Ammon's horn (tissue), 1 donor: ENCODE data around the gene RNF121.
A peak's percentile ranks its signal among the peaks of the same experiment; 100 is the strongest.
"Not testable (repeated sequence)": the region's sequence is repeated elsewhere in the genome, so short reads cannot be mapped to it uniquely, and the experiment has no call there.

Experiments
- DNase-seq: peaks from one replicate; pipeline ENCODE4 v3.0.0-alpha.2; 2016; ENCODE audit warnings: low spot score

RNF121 gene

DNA sequence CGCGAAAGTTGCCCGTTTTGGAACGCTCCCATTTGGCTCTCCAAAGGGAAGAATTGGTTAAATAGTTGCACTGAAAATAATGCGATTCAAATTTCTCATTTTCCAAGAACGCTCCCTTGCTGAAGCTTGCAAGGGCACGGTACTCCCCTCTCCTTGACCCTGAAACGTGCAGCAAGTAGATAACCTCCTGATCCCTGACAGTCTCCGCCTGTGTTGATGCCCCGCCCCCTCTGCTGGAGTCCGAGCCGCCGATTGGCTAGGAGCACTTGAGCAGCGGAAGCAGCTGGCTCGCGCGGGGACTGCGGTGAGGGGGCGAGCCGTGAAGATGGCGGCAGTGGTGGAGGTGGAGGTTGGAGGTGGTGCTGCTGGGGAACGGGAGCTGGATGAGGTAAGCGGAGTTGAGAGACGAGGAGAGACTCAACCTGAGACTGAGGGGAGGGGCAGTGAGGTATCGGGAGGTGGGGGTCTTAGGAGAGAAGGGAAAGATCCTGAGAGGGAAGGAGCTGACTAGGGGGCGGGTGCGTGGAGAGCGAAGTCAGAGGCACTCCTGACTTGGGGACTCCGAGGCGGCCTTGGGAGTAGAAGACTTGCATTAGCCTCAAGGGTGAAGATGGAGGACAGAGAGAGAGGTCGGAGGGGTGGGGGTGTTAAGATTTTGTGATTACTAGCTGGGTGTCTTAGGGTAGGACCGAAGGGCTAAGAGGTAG lies at the start of gene RNF121:
Gene RNF121, plus strand, starts transcription at position 310 of the 707 bp plus-strand sequence. Its CDS starts 16 bp downstream, at position 326.
- peak; percentile 98 for DNase-seq

DNA sequence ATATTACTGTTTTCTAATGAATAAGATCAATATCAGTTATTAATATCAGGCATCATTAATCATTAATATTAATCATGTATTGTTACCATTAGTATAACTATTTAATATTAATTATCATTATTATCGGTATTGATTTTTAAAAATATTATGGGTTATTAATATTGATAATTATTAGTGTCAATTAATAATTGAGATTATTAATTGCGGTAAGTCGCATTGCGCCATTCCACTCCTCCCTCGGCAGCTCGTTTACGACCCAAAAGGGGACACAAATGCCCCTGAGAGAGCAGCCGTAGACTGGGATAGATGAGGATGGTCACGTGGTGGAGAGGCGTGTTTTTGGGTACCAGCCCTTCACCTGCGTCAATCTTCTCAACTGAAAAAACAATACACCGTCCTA lies 43.0 kb upstream of the RNF121 start:
- DNase-seq, result not testable (repeated sequence)

DNA sequence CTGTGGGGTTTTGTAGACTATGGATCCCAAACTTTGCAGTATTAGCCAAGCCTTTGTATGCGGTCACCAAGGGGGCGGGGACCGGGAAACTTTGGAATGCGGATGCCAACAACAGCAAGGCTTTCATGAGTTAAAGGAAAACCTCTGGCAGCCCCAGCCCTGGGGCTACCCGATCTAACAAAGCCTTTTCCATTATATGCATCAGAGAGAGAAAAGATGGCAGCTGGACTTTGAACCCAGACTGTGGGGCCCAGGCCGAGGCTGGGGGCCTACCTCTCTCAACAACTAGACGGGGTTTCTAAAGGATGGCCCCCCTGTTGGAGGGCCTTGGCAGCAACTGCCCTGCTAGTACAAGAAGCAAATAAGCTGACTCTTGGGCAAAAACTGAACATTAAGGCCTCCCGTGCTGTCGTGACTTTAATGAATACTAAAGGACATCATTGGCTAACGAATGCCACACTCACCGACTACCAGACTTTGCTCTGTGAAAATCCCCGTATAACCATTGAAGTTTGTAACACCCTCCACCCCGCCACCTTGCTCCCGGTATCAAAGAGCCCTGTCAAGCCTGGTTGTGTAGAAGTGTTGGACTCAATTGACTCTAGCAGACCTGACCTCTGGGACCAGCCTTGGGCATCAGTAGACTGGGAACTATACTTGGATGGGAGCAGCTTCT lies 40.4 kb upstream of the RNF121 start:
- DNase-seq, result not testable (repeated sequence)

DNA sequence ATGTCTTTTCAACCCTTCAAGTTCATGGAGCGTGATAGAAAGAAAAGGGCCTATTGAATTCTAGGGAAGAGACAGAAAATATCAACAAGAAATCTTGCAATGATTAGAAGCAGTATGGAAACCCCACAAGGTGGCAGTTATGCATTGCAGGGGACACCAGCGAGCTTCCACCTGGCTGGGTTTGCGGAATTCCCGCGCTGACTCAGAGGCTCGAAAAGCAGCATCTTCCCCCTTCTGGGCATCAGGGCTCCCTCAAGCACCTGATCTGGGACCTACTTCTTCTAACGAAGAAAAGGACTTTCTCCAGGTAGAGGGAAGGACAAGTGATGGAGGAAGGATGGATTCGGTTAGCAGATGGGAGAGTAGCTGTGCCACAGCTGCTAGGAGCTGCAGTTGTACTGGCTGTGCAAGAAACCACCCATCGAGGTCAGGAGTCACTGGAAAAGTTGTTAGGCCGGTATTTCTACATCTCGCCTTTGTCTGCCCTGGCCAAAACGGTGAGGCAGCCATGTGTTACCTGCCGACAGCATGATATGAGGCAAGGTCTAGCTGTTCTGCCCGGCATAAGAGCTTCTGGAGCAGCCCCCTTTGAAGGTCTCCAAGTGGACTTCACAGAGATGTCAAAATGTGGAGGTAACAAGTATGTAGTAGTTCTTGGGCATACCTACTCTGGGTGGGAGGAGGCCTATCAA lies 39.5 kb upstream of the RNF121 start:
- not testable (repeated sequence) for DNase-seq

DNA sequence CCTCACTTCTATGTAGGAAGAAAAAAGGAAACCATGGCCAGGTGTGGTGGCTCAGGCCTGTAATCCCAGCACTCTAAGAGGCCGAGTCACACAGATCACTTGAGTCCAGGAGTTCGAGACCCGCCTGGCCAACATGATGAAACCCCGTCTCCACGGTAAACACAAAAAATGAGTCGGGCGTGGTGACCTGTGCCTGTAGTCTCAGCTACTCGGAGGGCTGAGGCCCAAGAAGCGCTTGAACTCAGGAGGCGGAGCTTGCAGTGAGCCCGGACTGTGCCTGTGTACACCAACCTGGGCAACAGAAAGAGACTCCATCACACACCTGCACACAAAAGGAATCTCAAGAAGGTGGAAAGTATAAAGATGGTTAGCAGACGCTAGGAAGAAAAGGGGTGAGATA lies 32.9 kb upstream of the RNF121 start:
- no peak for DNase-seq

DNA sequence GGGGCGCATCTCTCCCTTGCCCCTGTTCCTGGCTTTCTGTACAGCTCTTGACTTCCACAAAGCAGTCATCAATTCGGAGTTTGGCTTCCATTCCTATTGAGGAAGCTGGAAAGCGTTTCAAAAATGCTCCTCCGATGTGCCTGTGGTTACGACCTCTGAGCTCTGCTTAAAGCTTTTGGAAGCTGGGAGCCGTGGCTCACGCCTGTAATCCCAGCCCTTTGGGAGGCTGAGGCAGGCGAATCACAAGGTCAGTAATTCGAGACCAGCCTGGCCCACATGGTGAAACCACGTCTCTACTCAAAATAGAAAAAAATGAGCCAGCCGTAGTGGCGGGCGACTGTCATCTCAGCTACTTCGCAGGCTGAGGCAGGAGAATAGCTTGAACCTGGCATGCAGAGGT lies 27.7 kb upstream of the RNF121 start:
- DNase-seq, result not testable (repeated sequence)

DNA sequence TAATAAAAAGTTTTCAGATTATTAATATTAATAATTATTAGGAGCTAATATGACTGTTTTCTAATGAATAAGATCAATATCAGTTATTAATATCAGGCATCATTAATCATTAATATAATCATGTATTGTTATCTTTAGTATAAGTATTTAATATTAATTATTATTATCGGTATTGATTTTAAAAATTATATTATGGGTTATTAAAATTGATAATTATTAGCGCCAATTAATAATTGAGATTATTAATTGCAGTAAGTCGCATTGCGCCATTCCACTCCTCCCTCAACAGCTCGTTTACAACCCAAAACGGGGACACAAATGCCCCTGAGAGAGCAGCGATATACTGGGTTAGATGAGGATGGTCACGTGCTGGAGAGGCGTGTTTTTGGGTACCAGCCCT lies 20.6 kb upstream of the RNF121 start:
- no peak for DNase-seq

DNA sequence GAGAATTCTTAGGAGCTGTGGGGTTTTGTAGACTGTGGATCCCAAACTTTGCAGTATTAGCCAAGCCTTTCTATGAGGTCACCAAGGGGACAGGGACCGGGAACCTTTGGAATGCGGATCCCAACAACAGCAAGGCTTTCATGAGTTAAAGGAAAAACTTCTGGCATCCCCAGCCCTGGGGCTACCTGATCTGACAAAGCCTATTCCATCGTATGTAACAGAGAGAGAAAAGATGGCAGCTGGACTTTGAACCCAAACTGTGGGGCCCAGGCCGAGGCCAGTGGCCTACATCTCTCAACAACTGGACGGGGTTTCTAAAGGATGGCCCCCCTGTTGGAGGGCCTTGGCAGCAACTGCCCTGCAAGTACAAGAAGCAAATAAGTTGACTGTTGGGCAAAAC lies 18.1 kb upstream of the RNF121 start:
- DNase-seq, result not testable (repeated sequence)

DNA sequence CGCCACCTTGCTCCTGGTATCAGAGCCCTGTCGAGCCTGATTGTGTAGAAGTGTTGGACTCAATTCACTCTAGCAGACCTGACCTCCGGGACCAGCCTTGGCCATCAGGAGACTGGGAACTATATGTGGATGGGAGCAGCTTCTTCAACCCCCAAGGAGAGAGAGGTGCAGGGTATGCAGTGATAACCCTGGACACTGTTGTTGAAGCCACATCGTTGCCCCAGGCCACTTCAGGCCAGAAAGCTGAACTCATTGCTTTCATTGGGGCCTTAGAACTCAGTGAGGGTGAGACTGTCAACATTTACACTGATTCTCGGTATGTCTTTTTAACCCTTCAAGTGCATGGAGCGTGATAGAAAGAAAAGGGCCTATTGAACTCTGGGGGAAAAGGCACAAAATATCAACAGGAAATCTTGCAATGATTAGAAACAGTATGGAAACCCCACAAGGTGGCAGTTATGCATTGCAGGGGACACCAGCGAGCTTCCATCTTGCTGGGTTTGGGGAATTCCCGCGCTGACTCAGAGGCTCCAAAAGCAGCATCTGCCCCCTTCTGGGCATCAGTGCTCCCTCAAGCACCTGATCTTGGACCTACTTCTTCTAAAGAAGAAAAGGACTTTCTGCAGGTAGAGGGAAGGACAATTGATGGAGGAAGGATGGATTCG lies 17.4 kb upstream of the RNF121 start:
- DNase-seq, result not testable (repeated sequence)

DNA sequence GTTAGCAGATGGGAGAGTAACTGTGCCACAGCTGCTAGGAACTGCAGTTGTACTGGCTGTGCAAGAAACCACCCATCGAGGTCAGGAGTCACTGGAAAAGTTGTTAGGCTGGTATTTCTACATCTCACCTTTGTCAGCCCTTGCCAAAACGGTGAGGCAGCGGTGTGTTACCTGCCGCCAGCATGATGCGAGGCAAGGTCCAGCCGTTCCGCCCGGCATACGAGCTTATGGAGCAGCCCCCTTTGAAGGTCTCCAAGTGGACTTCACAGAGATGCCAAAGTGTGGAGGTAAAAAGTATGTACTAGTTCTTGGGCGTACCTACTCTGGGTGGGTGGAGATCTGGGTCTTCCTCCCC lies 16.9 kb upstream of the RNF121 start:
- DNase-seq, result not testable (repeated sequence)

DNA sequence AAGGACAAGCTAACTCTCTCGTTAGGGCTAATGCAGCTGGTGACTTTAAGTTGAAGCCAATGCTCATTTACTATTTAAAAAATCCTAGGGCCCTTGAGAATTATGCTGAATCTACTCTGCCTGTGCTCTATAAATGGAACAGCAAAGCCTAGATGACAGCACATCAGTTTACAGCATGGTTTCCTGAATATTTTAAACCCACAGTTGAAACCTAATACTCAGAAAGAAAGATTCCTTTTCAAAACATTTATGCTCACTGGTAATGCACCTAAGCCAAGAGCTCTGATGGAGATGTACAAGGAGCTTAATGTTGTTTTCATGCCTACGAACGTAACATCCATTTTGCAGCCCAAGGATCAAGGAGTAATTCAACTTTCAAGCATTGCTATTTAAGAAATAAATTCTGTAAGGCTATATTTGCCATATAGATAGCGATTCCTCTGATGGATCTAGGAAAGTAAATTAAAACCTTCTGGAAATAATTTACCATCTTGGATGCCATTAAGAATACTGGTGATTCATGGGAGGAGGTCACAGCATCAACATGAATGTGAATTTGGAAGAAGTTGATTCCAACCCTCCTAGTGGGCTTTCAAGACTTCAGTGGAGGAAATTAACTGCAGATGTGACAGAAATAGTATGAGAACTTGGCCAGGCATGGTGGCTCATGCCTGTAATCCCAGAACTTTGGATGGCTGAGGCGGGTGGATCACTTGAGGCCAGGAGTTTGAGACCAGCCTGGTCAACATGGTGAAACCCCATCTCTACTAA lies 14.9 kb upstream of the RNF121 start:
- DNase-seq, result no peak

DNA sequence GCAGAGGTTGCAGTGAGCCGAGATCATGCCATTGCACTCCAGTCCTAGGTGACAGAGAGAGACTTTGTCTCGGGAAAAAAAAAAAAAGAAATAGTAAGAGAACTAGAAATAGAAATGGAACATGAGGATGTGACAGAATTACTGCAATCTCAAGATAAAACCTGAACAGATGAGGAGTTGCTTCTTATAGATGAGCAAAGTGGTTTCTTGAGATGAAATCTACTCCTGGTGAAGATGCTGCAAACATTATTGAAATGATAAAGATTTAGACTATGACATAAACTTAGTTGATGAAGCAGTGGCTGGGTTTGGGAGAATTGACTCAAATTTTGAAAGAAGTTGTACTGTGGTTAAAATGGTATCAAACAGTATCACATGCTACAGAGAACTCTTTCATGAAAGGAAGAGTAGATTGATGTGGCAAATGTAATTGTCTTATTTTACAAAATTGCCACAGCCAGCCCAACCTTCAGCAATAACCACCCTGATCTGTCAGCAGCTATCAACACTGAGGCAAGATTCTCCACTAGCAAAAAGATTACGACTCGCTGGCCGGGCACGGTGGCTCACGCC lies 14.1 kb upstream of the RNF121 start:
- no peak for DNase-seq

DNA sequence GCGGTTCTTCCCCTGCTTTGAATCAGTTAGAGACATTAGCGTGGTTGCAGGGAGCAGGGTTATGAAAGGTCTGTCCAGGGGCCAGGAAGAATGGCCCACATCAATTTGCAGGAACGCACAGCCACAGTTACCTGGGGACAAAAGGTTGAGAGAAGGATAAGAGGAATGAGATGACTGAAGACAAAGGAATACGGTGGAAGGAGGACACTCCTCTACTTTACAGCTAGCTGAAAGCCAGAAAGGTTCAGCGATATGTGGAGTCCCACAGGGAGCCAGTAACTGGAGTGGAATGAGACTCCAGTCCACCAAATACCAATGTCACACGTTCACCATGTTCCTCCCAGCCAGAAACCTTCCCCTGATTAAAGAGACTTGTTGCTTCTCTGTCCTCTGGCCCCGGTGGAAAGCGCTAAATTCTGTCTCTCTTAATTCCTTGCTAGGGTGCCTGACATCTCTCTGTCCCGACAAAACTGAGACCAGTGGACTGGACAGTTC lies 11.2 kb upstream of the RNF121 start:
- DNase-seq, result no peak

DNA sequence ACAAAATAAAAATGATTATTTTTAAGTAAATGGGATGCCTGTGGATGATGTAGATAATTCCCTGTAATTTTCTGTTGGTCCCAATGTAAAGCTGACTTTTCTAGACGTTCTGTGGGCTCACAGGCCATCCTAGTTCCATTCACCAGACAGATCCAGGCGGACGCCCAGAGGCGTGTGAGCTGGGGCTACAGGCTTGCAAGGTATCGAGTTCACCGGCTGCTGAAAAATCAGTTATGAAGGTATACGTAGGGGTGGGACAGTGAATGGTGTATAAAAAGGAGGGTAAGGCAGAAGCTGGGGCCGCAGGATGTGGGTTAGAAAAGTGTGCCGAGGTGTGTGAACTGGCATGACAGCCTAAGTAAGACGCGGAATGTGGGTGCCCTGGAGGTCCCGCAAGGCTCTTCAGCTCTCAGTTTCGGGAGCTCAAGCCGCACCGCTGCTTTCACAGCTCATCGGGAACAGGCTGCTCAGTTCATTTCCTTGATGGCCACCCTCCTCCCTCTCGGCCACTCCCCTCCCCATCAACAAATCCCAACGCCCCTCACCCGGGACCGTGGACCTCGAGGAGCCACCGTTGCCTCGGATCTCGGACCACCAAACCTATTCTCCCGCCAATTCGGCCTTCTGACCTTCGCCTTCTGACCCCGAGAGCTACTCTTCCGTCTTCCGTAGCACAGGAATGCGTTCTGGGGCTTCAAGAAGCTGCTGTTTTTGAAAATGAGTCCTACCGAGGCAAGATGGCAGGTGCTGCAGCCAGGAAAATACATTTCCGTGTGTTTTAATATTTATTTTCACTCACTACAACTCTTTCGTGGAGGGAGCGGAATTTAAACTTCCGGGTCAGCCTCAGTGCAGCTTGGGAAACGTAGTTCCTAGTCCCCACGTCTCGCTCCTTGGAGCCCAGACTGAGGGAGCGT lies 768 bp upstream of the RNF121 start, which contains the start of gene XNDC1N:
Gene XNDC1N, minus strand, starts transcription at position 775 of the 917 bp plus-strand sequence. CDS start 5,241 bp downstream, outside the sequence.
- DNase-seq, result peak; percentile 93

DNA sequence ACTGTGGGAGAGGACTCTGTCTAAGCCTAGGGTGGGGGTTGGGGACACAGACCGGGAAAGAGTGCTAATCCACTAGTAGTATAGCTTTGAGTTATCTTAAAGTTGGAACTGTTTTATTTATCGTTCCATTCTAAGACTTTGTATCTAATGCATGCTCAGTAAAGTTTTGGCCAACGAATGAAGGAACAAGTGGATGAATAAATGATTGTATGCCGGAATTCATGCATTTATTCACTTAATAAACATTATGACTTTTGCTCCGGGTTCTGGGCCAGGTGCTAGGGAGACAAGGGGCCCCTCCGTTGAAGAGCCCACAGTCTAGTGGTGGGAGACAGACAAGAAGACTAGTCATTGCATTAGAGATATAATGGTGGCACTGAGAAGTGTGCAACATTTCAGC lies 645 bp downstream of the RNF121 start:
- DNase-seq, result no peak

DNA sequence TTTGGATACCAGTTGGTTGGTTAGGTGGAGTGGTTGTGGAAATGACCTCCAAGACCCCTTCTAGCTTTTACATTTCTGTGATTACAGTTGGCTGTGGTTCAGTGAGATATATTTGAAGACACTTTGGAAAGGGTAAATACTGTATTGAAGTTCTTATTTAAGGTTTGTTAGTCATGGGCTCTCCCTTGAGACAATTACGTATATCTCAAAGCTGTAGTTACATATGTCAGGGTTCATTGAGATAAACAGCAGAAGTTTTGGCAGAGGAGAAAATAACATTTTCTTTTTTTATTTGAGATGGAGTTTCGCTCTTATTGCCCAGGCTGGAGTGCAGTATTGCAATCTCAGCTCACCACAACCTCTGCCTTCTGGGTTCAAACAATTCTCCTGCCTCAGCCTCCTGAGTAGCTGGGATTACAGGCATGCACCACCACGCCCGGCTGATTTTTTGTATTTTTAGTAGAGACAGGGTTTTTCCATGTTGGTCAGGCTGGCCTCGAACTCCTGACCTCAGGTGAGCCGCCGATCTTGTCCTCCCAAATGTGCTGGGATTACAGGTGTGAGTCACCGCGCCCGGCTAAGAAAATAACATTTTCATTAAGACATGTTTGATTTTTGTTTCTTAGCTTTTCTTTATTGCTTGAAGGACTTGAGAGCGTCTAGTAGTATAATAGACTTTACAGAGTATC lies 1.9 kb downstream of the RNF121 start:
- DNase-seq, result no peak

DNA sequence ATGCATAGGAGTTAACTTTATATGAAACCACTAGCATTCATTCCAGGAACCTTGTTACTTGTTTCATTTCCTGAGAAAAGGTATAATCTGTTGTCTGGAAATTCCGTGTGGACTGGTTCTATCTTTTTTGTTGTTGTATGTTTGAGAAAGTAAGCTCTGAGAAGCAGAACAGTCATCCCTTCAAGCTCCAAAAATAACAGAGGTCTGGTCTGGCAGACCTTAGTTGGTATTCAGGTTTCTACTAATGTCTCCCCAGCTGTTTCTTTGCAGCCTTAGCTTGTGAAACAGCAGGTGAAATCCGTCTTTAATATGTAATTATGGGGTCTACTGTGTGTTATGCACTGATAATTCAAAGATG lies 2.4 kb downstream of the RNF121 start:
- no peak for DNase-seq

DNA sequence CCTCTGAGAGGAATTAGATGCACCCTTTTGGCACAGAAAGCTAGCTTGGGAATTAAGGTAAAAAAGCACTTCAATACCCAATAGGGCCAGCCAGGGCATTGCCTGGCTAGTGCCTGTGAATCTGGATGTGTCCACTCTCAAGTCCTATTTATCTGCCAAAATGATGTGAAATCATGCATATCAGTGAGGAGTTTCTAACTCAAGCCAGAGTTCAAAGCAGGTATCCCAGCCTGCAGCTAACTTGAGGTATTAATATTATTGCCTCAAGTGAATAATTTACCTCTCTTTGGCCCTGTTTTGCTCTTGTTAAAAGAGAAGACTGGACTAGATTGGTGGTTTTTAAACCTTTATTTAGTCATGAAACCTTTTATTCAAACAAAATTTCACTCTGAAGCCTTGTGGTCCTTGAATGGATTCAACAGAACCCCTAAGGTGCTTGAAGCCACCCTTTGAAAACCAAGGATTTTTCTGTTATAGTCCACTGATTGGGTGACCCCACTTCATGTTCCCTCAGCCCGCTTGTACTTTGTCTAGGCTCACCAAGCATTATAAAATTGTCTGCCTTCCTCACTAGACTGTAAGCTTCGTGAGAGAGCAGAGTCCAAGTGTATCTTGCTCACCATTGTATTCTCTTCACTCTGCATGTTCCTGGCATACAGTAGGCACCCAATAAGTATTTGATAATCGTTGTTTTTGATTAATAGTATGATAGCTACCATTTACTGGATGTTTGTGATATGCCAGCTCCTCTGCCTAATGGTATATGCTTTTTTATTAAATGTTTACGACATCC lies 4.5 kb downstream of the RNF121 start:
- DNase-seq, result no peak

DNA sequence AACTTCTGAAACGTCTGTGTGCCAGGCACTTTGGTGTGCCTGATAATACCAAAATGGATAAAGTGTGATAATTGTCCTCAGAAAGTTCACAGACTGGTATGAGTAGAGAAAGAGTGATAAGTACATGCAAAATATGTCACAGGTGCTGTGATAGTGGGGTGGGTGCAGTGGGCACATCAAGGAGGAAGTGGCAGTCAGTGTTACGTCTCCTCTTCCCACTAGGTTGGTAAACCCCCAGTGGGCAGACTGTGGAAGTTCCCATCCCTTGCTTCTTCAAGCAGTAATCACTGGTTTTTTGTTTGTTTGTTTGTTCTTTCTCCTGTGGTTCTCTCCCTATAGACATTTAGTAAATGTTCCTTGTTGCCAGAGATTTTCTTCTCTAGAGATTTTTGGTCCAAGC lies 5.4 kb downstream of the RNF121 start:
- no peak for DNase-seq
